SK-N-SH treated with all-trans-retinoic acid at 6 μM for 48 hours (cell line): ENCODE results near the gene SOX13.

ENCODE experiments used
- ATAC-seq: fragments of 200-7000 bp; cut with Tn5 transposase; 3 replicates; pipeline ENCODE4 v1.9.1; 2020; ENCODE audit warnings: mild to moderate bottlenecking, moderate library complexity
- BACH2 ChIP-seq: fragments of 250-450 bp; sonication (Bioruptor Pico); IDR thresholded peaks from 2 replicates; pipeline ENCODE4 v1.9.0; 2021; ENCODE audit warnings: mild to moderate bottlenecking, borderline replicate concordance
- CSDC2 ChIP-seq: fragments of 250-450 bp; sonication (Bioruptor Pico); IDR thresholded peaks from 2 replicates; pipeline ENCODE4 v1.5.0; 2020; ENCODE audit warnings: mild to moderate bottlenecking, moderate library complexity
- ESRRG ChIP-seq: fragments of 250-450 bp; sonication (Bioruptor Pico); IDR thresholded peaks from 2 replicates; pipeline ENCODE4 v1.6.1; 2021; ENCODE audit warnings: mild to moderate bottlenecking
- ISL1 ChIP-seq: fragments of 250-450 bp; sonication (Bioruptor Pico); IDR thresholded peaks from 2 replicates; pipeline ENCODE4 v2.1.2; 2022; ENCODE audit warnings: mild to moderate bottlenecking, moderate library complexity
- OSR1 ChIP-seq: fragments of 250-450 bp; sonication (Bioruptor Pico); IDR thresholded peaks from 2 replicates; pipeline ENCODE4 v1.8.0; 2022; ENCODE audit warnings: moderate library complexity, mild to moderate bottlenecking, inconsistent platforms
- PPARA ChIP-seq: fragments of 250-450 bp; sonication (Bioruptor Pico); IDR thresholded peaks from 2 replicates; pipeline ENCODE4 v1.5.0; 2020; ENCODE audit warnings: mild to moderate bottlenecking, borderline replicate concordance
- RARB ChIP-seq: fragments of 250-450 bp; sonication (Bioruptor Pico); IDR thresholded peaks from 2 replicates; pipeline ENCODE4 v1.8.0; 2021; ENCODE audit warnings: mild to moderate bottlenecking, moderate library complexity
- SNAI2 ChIP-seq: fragments of 250-450 bp; sonication (Bioruptor Pico); IDR thresholded peaks from 2 replicates; pipeline ENCODE4 v1.5.0; 2020; ENCODE audit warnings: mild to moderate bottlenecking, moderate library complexity
- TCF4 ChIP-seq: fragments of 250-450 bp; sonication (Bioruptor Pico); IDR thresholded peaks from 2 replicates; pipeline ENCODE4 v1.8.0; 2021; ENCODE audit warnings: mild to moderate bottlenecking, moderate library complexity, borderline replicate concordance
- TOX ChIP-seq: fragments of 250-450 bp; sonication (Bioruptor Pico); IDR thresholded peaks from 2 replicates; pipeline ENCODE4 v1.8.0; 2021; ENCODE audit warnings: mild to moderate bottlenecking, moderate library complexity, borderline replicate concordance
- ZC3H10 ChIP-seq: fragments of 250-450 bp; sonication (Bioruptor Pico); IDR thresholded peaks from 2 replicates; pipeline ENCODE4 v1.5.1; 2021; ENCODE audit warnings: mild to moderate bottlenecking, moderate library complexity
- ZFP3 ChIP-seq: fragments of 250-450 bp; sonication (Bioruptor Pico); IDR thresholded peaks from 2 replicates; pipeline ENCODE4 v1.5.0; 2020; ENCODE audit warnings: mild to moderate bottlenecking, moderate library complexity
- ZFP30 ChIP-seq: fragments of 450-650 bp; formaldehyde crosslinking; IDR thresholded peaks from 2 replicates; pipeline ENCODE4 v1.5.0; 2022; ENCODE audit warnings: mild to moderate bottlenecking, moderate library complexity
- ZNF70 ChIP-seq: fragments of 450-650 bp; formaldehyde crosslinking; IDR thresholded peaks from 2 replicates; pipeline ENCODE4 v1.5.0; 2020; ENCODE audit warnings: mild to moderate bottlenecking, moderate library complexity
- ZNF8 ChIP-seq: fragments of 450-650 bp; formaldehyde crosslinking; IDR thresholded peaks from 2 replicates; pipeline ENCODE4 v1.5.0; 2020; ENCODE audit warnings: mild to moderate bottlenecking, moderate library complexity
- TF ChIP-seq, protein P1 (sequence below): fragments of 250-450 bp; sonication (Bioruptor Pico); IDR thresholded peaks from 2 replicates; pipeline ENCODE4 v1.8.0; 2020; ENCODE audit warnings: mild to moderate bottlenecking, moderate library complexity, borderline replicate concordance
- TF ChIP-seq, protein P2 (sequence below): fragments of 250-450 bp; sonication (Bioruptor Pico); IDR thresholded peaks from 2 replicates; pipeline ENCODE4 v1.5.1; 2021; ENCODE audit warnings: mild to moderate bottlenecking, moderate library complexity
- TF ChIP-seq, protein P3 (sequence below): fragments of 250-450 bp; sonication (Bioruptor Pico); IDR thresholded peaks from 2 replicates; pipeline ENCODE4 v1.8.0; 2021; ENCODE audit warnings: low read depth, mild to moderate bottlenecking, moderate library complexity, borderline replicate concordance
- TF ChIP-seq, protein P4 (sequence below): fragments of 250-450 bp; sonication (Bioruptor Pico); IDR thresholded peaks from 2 replicates; pipeline ENCODE4 v1.5.0; 2020; ENCODE audit warnings: mild to moderate bottlenecking, moderate library complexity

The SOX13 gene

DNA sequence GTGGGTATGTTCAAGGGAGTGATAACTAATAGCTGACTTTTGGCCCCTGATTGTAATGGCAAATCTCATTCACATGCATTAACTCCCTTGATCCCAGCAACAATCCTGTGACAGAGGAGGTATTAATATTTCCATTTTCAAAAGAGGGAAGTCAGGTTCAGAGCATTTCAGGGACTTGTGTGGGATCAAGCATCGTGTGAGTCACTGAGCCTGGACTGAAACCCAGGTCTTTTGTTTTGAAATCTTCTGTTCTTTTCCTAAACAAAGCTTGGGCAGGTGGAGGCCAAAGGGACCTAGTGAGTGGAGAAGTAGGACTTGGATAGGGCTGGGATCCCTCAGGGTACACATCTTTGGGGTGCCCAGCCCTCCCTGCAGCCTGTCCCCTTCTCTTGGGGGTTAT is 41.0 kb downstream of the SOX13 start:
- ATAC-seq: no peak
- TF ChIP-seq ISL1 (CRISPR knock-in tag): no peak
- TF ChIP-seq ZNF8 (CRISPR knock-in tag): no peak
- TF ChIP-seq, protein P1, sequence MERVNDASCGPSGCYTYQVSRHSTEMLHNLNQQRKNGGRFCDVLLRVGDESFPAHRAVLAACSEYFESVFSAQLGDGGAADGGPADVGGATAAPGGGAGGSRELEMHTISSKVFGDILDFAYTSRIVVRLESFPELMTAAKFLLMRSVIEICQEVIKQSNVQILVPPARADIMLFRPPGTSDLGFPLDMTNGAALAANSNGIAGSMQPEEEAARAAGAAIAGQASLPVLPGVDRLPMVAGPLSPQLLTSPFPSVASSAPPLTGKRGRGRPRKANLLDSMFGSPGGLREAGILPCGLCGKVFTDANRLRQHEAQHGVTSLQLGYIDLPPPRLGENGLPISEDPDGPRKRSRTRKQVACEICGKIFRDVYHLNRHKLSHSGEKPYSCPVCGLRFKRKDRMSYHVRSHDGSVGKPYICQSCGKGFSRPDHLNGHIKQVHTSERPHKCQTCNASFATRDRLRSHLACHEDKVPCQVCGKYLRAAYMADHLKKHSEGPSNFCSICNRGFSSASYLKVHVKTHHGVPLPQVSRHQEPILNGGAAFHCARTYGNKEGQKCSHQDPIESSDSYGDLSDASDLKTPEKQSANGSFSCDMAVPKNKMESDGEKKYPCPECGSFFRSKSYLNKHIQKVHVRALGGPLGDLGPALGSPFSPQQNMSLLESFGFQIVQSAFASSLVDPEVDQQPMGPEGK (CRISPR knock-in tag): no peak
- TF ChIP-seq ZC3H10 (CRISPR knock-in tag): no peak
- TF ChIP-seq TCF4 (CRISPR knock-in tag): no peak
- TF ChIP-seq OSR1 (CRISPR knock-in tag): no peak
- TF ChIP-seq ZFP3 (CRISPR knock-in tag): no peak
- TF ChIP-seq BACH2 (CRISPR knock-in tag): no peak

DNA sequence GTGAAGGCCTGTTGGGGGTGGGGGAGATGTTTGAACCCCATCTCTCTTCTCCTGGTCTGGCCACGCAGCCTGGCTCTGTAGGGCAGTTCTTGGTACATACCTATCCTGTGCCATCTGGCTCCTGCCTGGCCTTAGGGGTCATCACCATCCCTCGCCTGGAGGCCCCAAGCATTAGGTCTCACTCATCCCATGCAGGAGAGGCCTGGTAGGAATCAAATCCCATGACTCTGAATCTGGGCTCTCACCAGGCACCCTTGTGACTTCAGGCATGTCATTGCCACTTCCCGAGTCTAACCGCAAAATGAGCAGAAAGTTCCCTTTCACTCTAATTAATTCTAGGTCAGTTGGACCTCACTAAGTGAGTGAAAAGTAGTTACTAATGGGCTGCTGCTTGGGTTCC is 41.7 kb downstream of the SOX13 start:
- TF ChIP-seq ZFP3 (CRISPR knock-in tag) (no peak), ZC3H10 (CRISPR knock-in tag) (no peak), OSR1 (CRISPR knock-in tag) (no peak), TOX (CRISPR knock-in tag) (no peak), PPARA (CRISPR knock-in tag) (no peak), SNAI2 (CRISPR knock-in tag) (no peak), ZNF70 (CRISPR knock-in tag) (no peak)
- TF ChIP-seq, protein P2, sequence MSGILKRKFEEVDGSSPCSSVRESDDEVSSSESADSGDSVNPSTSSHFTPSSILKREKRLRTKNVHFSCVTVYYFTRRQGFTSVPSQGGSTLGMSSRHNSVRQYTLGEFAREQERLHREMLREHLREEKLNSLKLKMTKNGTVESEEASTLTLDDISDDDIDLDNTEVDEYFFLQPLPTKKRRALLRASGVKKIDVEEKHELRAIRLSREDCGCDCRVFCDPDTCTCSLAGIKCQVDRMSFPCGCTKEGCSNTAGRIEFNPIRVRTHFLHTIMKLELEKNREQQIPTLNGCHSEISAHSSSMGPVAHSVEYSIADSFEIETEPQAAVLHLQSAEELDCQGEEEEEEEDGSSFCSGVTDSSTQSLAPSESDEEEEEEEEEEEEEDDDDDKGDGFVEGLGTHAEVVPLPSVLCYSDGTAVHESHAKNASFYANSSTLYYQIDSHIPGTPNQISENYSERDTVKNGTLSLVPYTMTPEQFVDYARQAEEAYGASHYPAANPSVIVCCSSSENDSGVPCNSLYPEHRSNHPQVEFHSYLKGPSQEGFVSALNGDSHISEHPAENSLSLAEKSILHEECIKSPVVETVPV: no peak
- TF ChIP-seq, protein P3, sequence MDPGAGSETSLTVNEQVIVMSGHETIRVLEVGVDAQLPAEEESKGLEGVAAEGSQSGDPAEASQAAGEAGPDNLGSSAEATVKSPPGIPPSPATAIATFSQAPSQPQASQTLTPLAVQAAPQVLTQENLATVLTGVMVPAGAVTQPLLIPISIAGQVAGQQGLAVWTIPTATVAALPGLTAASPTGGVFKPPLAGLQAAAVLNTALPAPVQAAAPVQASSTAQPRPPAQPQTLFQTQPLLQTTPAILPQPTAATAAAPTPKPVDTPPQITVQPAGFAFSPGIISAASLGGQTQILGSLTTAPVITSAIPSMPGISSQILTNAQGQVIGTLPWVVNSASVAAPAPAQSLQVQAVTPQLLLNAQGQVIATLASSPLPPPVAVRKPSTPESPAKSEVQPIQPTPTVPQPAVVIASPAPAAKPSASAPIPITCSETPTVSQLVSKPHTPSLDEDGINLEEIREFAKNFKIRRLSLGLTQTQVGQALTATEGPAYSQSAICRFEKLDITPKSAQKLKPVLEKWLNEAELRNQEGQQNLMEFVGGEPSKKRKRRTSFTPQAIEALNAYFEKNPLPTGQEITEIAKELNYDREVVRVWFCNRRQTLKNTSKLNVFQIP (CRISPR knock-in tag): no peak
- TF ChIP-seq, protein P1 (CRISPR knock-in tag): no peak
- TF ChIP-seq, protein P4, sequence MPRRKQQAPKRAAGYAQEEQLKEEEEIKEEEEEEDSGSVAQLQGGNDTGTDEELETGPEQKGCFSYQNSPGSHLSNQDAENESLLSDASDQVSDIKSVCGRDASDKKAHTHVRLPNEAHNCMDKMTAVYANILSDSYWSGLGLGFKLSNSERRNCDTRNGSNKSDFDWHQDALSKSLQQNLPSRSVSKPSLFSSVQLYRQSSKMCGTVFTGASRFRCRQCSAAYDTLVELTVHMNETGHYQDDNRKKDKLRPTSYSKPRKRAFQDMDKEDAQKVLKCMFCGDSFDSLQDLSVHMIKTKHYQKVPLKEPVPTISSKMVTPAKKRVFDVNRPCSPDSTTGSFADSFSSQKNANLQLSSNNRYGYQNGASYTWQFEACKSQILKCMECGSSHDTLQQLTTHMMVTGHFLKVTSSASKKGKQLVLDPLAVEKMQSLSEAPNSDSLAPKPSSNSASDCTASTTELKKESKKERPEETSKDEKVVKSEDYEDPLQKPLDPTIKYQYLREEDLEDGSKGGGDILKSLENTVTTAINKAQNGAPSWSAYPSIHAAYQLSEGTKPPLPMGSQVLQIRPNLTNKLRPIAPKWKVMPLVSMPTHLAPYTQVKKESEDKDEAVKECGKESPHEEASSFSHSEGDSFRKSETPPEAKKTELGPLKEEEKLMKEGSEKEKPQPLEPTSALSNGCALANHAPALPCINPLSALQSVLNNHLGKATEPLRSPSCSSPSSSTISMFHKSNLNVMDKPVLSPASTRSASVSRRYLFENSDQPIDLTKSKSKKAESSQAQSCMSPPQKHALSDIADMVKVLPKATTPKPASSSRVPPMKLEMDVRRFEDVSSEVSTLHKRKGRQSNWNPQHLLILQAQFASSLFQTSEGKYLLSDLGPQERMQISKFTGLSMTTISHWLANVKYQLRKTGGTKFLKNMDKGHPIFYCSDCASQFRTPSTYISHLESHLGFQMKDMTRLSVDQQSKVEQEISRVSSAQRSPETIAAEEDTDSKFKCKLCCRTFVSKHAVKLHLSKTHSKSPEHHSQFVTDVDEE (CRISPR knock-in tag): no peak

DNA sequence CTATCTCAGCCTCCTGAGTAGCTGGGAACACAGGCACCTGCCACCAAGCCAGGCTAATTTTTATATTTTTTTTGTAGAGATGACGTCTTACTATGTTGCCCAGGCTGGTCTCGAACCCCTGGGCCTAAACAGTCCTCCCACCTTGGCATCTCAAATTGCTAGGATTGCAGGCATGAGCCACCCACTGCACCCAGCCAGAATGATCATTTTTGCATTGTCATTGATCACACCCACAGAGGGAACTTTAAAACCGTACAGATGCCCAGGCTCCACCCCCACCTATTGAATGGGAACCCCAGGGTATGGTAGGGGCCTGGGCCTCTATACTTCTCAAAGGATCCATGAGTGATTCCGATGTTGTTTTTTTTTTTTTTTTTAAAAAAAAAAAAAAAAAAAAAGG is 42.2 kb downstream of the SOX13 start:
- ATAC-seq: no peak
- no peak for TF ChIP-seq CSDC2 (CRISPR knock-in tag)
- no peak for TF ChIP-seq ZFP30 (CRISPR knock-in tag)
- TF ChIP-seq BACH2 (CRISPR knock-in tag): no peak
- no peak for TF ChIP-seq SNAI2 (CRISPR knock-in tag)
- no peak for TF ChIP-seq OSR1 (CRISPR knock-in tag)
- no peak for TF ChIP-seq RARB
- TF ChIP-seq ZNF70 (CRISPR knock-in tag): no peak
- TF ChIP-seq ZFP3 (CRISPR knock-in tag): no peak
- TF ChIP-seq ZC3H10 (CRISPR knock-in tag): no peak
- TF ChIP-seq, protein P4 (CRISPR knock-in tag): no peak
- no peak for TF ChIP-seq ZNF8 (CRISPR knock-in tag)
- no peak for TF ChIP-seq ESRRG

More for the DNA sequence above, 41.7 kb downstream of the SOX13 start:
- ATAC-seq: no peak
